GM03348 (cell line): ENCODE results near the gene C19orf25.
"Not testable (repeated sequence)": the region's sequence is repeated elsewhere in the genome, so short reads cannot be mapped to it uniquely, and the experiment has no call there.

Experiments used
- DNase-seq: peaks from one replicate; pipeline ENCODE4 v3.0.0; 2012; ENCODE audit warnings: low spot score

Gene C19orf25

GRCh38 chr19:1481893-1482360 lies 2.9 kb upstream of the C19orf25 start:
- no peak for DNase-seq

- DNase-seq, result no peak
These were observed 2.3 kb upstream of the C19orf25 start for GRCh38 chr19:1481224-1481892.

- not testable (repeated sequence) for DNase-seq
These were observed 2.0 kb downstream of the C19orf25 start for GRCh38 chr19:1477056-1477455.

GRCh38 chr19:1475751-1476437 lies 3.1 kb downstream of the C19orf25 start:
- DNase-seq, result no peak

GRCh38 chr19:1474765-1475351 lies 4.2 kb downstream of the C19orf25 start:
- no peak for DNase-seq

- DNase-seq, result no peak
These were observed 4.8 kb downstream of the C19orf25 start for GRCh38 chr19:1474011-1474764.

GRCh38 chr19:1473085-1473851 lies 5.7 kb downstream of the C19orf25 start:
- no peak for DNase-seq

GRCh38 chr19:1472231-1473084 lies 6.6 kb downstream of the C19orf25 start:
- no peak for DNase-seq

GRCh38 chr19:1471515-1472160 lies 7.4 kb downstream of the C19orf25 start:
- peak; percentile 29 for DNase-seq

- DNase-seq, result peak; percentile 38
These were observed 8.0 kb downstream of the C19orf25 start for GRCh38 chr19:1471010-1471514.

GRCh38 chr19:1470305-1471009 lies 8.6 kb downstream of the C19orf25 start:
- DNase-seq, result peak; percentile 78

- DNase-seq, result peak; percentile 36
These were observed 9.0 kb downstream of the C19orf25 start for GRCh38 chr19:1470055-1470304.

- DNase-seq, result peak; percentile 56
These were observed 9.6 kb downstream of the C19orf25 start for GRCh38 chr19:1469255-1470054.

- peak; percentile 68 for DNase-seq
These were observed 10.2 kb downstream of the C19orf25 start for GRCh38 chr19:1468821-1469254.

GRCh38 chr19:1468274-1468820 lies 10.7 kb downstream of the C19orf25 start:
- no peak for DNase-seq

- no peak for DNase-seq
These were observed 11.3 kb downstream of the C19orf25 start for GRCh38 chr19:1467490-1468273.

GRCh38 chr19:1467215-1467489 lies 11.9 kb downstream of the C19orf25 start:
- DNase-seq, result no peak
